ENCODE results near the gene TMEM270.

TMEM270 gene

DNA sequence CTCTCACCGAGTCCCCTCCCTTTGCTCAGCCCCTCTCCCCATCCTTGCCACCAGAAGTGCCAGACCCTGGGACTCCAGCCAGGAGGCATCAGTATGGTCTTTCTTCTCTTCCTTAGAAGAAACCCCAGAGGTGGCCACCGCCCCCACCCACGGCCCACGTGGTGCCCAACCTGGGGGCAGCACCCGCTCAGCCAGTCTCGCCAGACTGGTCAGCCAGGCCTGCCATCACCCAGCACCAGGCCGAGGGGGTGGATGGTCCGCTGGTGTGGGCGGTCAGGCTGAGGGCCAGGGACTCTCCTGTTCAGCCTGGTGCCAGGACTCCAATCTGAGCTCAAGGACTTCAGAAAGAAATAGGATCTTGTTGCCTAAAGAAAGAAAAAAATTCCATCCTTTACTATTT is 36.0 kb upstream of the TMEM270 start:
- no peak overlapping the region for H3K4me2 ChIP-seq (ENCODE audit: low read length)
- H3F3A ChIP-seq (ENCODE audit: insufficient read depth, low read length), result no peaks in the 10 kb centered on the region
- no peaks in the 10 kb centered on the region for H3K9me3 ChIP-seq (ENCODE audit: low read length)
- no peak overlapping the region for H2AFZ ChIP-seq (ENCODE audit: low read length)
- H3K27me3 ChIP-seq (ENCODE audit: insufficient read depth, low read length), result peaks cover 4% of the 10 kb centered on the region; the same call in 1 of the 2 replicates
- H4K20me1 ChIP-seq (ENCODE audit: insufficient read depth, low read length), result no peaks in the 10 kb centered on the region
- no peak overlapping the region for H3K27ac ChIP-seq (ENCODE audit: low read depth, low read length, poor library complexity, severe bottlenecking)
- no peaks in the 10 kb centered on the region for H3K4me1 ChIP-seq (ENCODE audit: insufficient read depth, low read length, severe bottlenecking)
- no peak for TF ChIP-seq EZH2 (IDR thresholded peaks at IDR 0.05; ENCODE audit: borderline replicate concordance, low read length)
- TF ChIP-seq, protein P1, sequence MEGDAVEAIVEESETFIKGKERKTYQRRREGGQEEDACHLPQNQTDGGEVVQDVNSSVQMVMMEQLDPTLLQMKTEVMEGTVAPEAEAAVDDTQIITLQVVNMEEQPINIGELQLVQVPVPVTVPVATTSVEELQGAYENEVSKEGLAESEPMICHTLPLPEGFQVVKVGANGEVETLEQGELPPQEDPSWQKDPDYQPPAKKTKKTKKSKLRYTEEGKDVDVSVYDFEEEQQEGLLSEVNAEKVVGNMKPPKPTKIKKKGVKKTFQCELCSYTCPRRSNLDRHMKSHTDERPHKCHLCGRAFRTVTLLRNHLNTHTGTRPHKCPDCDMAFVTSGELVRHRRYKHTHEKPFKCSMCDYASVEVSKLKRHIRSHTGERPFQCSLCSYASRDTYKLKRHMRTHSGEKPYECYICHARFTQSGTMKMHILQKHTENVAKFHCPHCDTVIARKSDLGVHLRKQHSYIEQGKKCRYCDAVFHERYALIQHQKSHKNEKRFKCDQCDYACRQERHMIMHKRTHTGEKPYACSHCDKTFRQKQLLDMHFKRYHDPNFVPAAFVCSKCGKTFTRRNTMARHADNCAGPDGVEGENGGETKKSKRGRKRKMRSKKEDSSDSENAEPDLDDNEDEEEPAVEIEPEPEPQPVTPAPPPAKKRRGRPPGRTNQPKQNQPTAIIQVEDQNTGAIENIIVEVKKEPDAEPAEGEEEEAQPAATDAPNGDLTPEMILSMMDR (IDR thresholded peaks at IDR 0.05; ENCODE audit: low read length), result no peak
- H3K9me2 ChIP-seq (ENCODE audit: low read depth, low read length), result no peaks in the 10 kb centered on the region
- H3K9ac ChIP-seq (ENCODE audit: low read length), result no peak overlapping the region
- H3K36me3 ChIP-seq (ENCODE audit: insufficient read depth, low read length), result no peaks in the 10 kb centered on the region
- no peaks in the 10 kb centered on the region for H3K79me2 ChIP-seq (ENCODE audit: insufficient read depth, low read length)
- no peak overlapping the region for H3K4me3 ChIP-seq (ENCODE audit: low read depth, low read length, poor library complexity, severe bottlenecking)

DNA sequence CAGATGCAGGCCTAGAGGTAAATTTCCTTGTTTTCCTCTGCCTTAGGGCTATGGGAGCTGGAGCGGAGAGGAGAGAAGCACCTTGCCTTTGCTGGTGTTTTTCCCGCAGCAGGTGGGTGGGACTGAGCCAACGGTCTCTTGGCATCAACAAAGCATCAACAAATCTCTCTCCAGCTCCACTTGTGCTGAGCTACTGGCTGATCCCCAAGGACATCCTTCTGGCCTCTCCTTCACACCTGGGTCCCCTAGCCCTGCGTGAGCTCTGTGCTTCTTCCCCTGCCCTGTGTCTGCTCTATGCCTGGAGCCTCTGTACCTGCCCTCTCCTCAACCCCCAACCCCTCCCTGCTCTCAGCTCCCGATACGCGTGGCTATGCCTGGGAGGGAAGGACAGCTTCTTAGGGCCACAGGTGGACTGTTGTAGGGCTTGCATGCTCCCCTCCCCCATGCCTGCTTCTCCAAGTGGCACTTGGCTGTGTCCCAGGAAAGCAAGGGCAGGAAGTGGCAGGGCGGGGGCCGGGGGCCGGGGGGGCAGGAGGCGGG is 33.3 kb upstream of the TMEM270 start:
- Histone ChIP-seq H3K36me3 (ENCODE audit: insufficient read depth, low read length) (no peaks in the 10 kb centered on the region), H3K27ac (ENCODE audit: low read depth, low read length, poor library complexity, severe bottlenecking) (no peak overlapping the region), H3K9ac (ENCODE audit: low read length) (no peak overlapping the region), H2AFZ (ENCODE audit: low read length) (no peak overlapping the region), H4K20me1 (ENCODE audit: insufficient read depth, low read length) (no peaks in the 10 kb centered on the region), H3K79me2 (ENCODE audit: insufficient read depth, low read length) (no peaks in the 10 kb centered on the region), H3K27me3 (ENCODE audit: insufficient read depth, low read length) (no peaks in the 10 kb centered on the region; the same call in 1 of the 2 replicates), H3K4me1 (ENCODE audit: insufficient read depth, low read length, severe bottlenecking) (no peaks in the 10 kb centered on the region), H3F3A (ENCODE audit: insufficient read depth, low read length) (no peaks in the 10 kb centered on the region), H3K9me2 (ENCODE audit: low read depth, low read length) (no peaks in the 10 kb centered on the region), H3K4me2 (ENCODE audit: low read length) (no peak overlapping the region), H3K9me3 (ENCODE audit: low read length) (no peaks in the 10 kb centered on the region), H3K4me3 (ENCODE audit: low read depth, low read length, poor library complexity, severe bottlenecking) (no peak overlapping the region)
- TF ChIP-seq, protein P1 (IDR thresholded peaks at IDR 0.05; ENCODE audit: low read length), result no peak
- TF ChIP-seq EZH2 (IDR thresholded peaks at IDR 0.05; ENCODE audit: borderline replicate concordance, low read length), result no peak

DNA sequence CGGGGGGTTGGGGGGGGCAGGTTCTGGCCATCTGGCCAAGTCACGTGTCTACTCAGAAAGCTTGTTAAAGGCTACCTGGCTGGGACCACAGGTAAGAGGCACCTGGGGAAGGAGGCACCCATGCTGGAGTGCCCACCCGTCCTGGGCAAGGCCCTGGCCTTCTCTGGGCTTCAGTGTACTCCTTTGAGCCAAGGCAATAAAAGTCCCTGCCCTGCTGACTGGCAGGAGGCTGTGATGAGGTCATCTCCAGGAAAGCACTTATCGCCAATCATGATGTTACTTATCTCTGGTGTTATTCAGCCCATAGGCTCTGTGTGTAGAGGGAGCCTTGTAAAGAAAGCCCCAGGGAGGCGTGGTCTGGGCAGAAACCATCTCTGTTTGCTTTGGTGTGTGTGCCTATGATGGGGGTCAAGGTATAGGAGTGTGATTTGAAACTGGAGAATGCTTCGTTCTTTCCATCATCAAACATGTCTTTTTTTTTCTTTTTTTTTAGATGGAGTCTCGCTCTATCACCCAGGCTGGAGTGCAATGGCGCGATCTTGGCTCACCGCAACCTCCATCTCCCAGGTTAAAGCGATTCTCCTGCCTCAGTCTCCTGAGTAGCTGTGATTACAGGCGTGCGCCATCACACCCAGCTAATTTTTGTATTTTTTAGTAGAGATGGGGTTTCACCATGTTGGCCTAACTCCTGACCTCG is 32.7 kb upstream of the TMEM270 start:
- Histone ChIP-seq H3K36me3 (ENCODE audit: insufficient read depth, low read length) (no peaks in the 10 kb centered on the region), H3K79me2 (ENCODE audit: insufficient read depth, low read length) (no peaks in the 10 kb centered on the region), H3K4me1 (ENCODE audit: insufficient read depth, low read length, severe bottlenecking) (no peaks in the 10 kb centered on the region), H3K4me3 (ENCODE audit: low read depth, low read length, poor library complexity, severe bottlenecking) (no peak overlapping the region), H3K9me3 (ENCODE audit: low read length) (no peaks in the 10 kb centered on the region), H4K20me1 (ENCODE audit: insufficient read depth, low read length) (no peaks in the 10 kb centered on the region), H3K27me3 (ENCODE audit: insufficient read depth, low read length) (no peaks in the 10 kb centered on the region; the same call in 1 of the 2 replicates), H3F3A (ENCODE audit: insufficient read depth, low read length) (no peaks in the 10 kb centered on the region), H3K27ac (ENCODE audit: low read depth, low read length, poor library complexity, severe bottlenecking) (no peak overlapping the region), H2AFZ (ENCODE audit: low read length) (no peak overlapping the region), H3K9ac (ENCODE audit: low read length) (no peak overlapping the region), H3K4me2 (ENCODE audit: low read length) (no peak overlapping the region), H3K9me2 (ENCODE audit: low read depth, low read length) (no peaks in the 10 kb centered on the region)
- TF ChIP-seq EZH2 (IDR thresholded peaks at IDR 0.05; ENCODE audit: borderline replicate concordance, low read length), result no peak
- TF ChIP-seq, protein P1 (IDR thresholded peaks at IDR 0.05; ENCODE audit: low read length), result no peak
